Right hindlimb (tissue), 1 donor: ENCODE data around the gene CDNF.

Source experiments
- DNase-seq: peaks from one replicate; pipeline ENCODE4 v3.0.0-alpha.2; 2018

The CDNF gene

GRCh38 chr10:14784459-14785055 is 53.3 kb downstream of the CDNF start:
- DNase-seq: no peak

GRCh38 chr10:14782691-14783363 is 55.0 kb downstream of the CDNF start:
- DNase-seq: no peak

DNA sequence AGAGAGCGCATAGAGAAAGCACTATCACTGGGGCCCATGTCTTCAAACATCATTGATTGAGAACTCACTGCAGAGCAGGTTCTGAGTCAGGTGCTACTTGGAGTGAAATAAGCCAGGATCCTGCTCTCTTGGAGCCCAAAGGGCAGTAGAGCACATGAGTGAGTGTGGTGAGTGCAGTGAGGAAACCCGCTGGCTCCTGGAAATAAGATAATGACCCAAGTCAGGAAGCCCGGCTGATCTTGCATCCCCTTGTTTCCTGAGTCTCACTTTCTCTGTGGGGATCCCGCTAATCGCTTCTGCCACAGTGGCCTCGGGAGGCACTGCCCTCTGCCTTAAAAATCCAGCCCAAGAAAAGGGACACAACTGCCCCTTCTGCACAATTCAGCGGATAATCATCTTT is 56.1 kb downstream of the CDNF start:
- no peak for DNase-seq

GRCh38 chr10:14779001-14779651 is 58.7 kb downstream of the CDNF start:
- no peak for DNase-seq

DNA sequence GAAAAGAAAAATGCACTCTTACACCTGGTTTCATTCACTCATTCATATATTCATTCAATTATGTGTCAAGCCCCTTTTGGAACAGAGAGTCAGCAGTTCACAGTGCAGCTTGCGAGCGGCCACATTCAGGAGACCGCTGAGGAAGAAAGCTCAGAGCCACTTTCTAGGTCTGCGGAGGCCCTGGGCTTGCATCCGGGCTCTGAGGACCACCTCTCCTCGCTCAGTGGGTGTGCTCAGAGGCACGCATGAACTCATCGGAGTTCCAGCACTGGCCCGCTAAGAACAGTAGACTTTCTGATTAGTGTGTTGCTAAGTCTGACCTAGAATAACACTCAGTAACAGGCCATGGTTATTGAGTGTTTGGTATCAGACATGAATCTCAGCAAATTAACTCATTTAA is 61.3 kb downstream of the CDNF start:
- no peak for DNase-seq

GRCh38 chr10:14775656-14776055 is 62.2 kb downstream of the CDNF start:
- DNase-seq: no peak

DNA sequence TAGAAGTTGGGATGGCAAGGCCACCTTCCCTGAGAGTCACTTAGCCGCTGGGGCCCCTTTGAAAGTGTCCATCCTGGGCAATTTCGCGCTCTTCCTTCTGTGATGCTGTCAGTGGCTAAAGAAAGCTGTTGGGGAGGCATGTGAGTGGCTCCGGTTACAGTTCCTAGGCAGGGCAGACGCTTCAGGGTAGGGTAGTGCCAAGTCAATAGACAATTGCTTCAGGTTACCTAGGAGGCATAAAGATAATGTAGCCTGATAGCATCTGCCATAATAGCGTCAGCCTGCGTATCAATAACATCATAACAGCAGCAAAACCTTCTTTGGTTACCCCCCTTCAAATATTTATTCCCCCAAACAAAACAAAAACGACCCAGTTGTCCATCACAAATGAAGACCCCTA is 63.0 kb downstream of the CDNF start, which contains the start of gene FAM107B:
FAM107B (minus strand) TSS at position 101 of the 400 bp plus-strand sequence. CDS start 234 bp downstream, outside the sequence.
- no peak for DNase-seq

- DNase-seq: no peak
Observed at GRCh38 chr10:14774214-14774580, 63.6 kb downstream of the CDNF start.

GRCh38 chr10:14773551-14774213 is 64.2 kb downstream of the CDNF start:
- no peak for DNase-seq

- DNase-seq: no peak
Observed at GRCh38 chr10:14772399-14772798, 65.4 kb downstream of the CDNF start.

DNA sequence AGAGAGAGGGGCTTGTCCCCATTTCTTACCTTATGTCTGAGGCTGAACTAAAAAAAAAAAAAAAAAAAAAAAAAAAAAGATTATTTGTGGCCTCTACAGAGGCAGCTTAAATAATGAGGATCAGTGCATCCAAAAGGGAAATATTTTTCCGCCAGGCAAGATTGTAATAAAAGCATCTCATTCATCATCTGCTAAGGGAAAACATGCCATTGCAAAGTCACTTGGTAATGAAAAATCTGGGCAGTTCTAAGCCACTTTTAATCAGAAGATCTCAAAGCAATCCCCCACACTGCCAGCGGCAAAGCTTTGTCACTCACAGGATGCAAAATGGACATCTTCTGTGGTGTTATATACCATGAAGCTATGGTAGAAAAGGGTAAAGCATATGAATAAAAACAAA is 66.9 kb downstream of the CDNF start:
- no peak for DNase-seq
